H1 (cell line): Measurements from ENCODE around the gene SLC1A7.

Source experiments
- CTCF ChIP-seq, 3 experiments: IDR thresholded peaks; 1 replicate in 2 of 3; 2 replicates in 1 of 3; pipeline versions ENCODE4 v1.5.1 to v1.6.1; 2011; ENCODE audit warnings: low read length in 3 of 3, mild to moderate bottlenecking in 3 of 3, inconsistent platforms in 2 of 3, low read depth in 1 of 3, moderate library complexity in 1 of 3; ENCODE audit not compliant: insufficient read depth in 1 of 3; ENCODE audit errors: control extremely low read depth in 1 of 3
- POLR2A ChIP-seq, 2 experiments: IDR thresholded peaks; 1 replicate in 1 of 2; 2 replicates in 1 of 2; pipeline ENCODE4 v1.6.1; 2011; ENCODE audit warnings: low read depth in 2 of 2, low read length in 2 of 2, mild to moderate bottlenecking in 2 of 2; ENCODE audit errors: control extremely low read depth in 1 of 2
- SP4 ChIP-seq: IDR thresholded peaks from 2 replicates; pipeline ENCODE4 v1.6.1; 2012; ENCODE audit warnings: low read length, inconsistent platforms
- TEAD4 ChIP-seq: IDR thresholded peaks from 2 replicates; pipeline ENCODE4 v1.6.1; 2012; ENCODE audit warnings: low read depth, low read length, inconsistent platforms, mixed read lengths

- no peak for TF ChIP-seq POLR2A (IDR thresholded peaks at IDR 0.05; ENCODE audit: control extremely low read depth in 1 of 2, low read depth in 2 of 2, low read length in 2 of 2)
- no peak for TF ChIP-seq TEAD4
- TF ChIP-seq CTCF (IDR thresholded peaks at IDR 0.05; ENCODE audit: control extremely low read depth in 1 of 3, insufficient read depth in 1 of 3, low read depth in 1 of 3, low read length in 3 of 3): no peak
- TF ChIP-seq SP4: no peak
Observed at GRCh38 chr1:53166912-53167311, 24.5 kb upstream of the SLC1A7 start.
